Astrocyte (in vitro differentiated cells and primary cell): Measurements from ENCODE around the gene NPFFR1.

Source experiments
- EZH2 ChIP-seq: IDR thresholded peaks from 2 replicates; pipeline ENCODE4 v1.6.1; 2012; ENCODE audit warnings: mild to moderate bottlenecking, low read length, inconsistent platforms; ENCODE audit not compliant: insufficient read depth
- TF ChIP-seq, protein P1 (sequence below): IDR thresholded peaks from 2 replicates; pipeline ENCODE4 v1.5.1; 2011; ENCODE audit warnings: low read depth, mild to moderate bottlenecking, inconsistent platforms, low read length, moderate library complexity; ENCODE audit not compliant: insufficient read depth

DNA sequence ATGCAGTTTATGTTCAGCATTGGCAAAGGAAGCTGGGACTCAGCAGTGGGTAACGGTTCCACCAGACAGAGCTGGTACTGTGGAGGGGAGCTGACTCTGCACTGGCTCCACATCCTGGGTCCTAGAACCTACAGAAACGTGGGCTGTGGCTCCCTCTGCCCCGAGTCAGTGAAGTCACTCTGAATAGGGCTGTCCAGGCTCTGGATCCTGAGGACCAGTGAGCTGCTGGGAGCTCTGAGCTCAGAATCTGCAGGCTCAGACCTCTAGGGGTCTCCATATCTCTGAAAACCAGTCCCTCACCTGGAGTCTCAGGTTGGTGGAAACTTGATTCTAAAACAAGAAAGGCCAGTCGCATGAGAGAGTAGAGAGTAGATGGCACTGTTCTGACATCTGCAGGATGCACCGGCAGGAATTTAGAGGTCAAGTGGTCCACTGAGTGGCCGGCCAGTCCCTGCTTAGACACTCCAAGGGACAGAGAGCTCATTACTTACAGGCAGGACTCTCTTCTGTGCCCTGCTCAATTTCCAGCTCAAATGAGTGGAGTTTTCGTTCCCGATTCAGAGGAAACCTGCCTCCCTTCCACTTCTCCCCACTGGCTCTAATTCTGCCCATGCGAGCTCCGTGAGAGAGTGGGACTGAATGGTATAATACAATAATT is 18.6 kb downstream of the NPFFR1 start:
- TF ChIP-seq, protein P1, sequence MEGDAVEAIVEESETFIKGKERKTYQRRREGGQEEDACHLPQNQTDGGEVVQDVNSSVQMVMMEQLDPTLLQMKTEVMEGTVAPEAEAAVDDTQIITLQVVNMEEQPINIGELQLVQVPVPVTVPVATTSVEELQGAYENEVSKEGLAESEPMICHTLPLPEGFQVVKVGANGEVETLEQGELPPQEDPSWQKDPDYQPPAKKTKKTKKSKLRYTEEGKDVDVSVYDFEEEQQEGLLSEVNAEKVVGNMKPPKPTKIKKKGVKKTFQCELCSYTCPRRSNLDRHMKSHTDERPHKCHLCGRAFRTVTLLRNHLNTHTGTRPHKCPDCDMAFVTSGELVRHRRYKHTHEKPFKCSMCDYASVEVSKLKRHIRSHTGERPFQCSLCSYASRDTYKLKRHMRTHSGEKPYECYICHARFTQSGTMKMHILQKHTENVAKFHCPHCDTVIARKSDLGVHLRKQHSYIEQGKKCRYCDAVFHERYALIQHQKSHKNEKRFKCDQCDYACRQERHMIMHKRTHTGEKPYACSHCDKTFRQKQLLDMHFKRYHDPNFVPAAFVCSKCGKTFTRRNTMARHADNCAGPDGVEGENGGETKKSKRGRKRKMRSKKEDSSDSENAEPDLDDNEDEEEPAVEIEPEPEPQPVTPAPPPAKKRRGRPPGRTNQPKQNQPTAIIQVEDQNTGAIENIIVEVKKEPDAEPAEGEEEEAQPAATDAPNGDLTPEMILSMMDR, result no peak
- TF ChIP-seq EZH2, result no peak
